GM18867 (cell line): ENCODE data around the gene DDOST.

Experiments
- ATAC-seq: cut with Tn5 transposase; IDR thresholded peaks from one replicate; pipeline ENCODE4 v1.9.1; 2021; ENCODE audit warnings: mild to moderate bottlenecking, moderate library complexity; ENCODE audit not compliant: unreplicated experiment

DDOST gene

DNA sequence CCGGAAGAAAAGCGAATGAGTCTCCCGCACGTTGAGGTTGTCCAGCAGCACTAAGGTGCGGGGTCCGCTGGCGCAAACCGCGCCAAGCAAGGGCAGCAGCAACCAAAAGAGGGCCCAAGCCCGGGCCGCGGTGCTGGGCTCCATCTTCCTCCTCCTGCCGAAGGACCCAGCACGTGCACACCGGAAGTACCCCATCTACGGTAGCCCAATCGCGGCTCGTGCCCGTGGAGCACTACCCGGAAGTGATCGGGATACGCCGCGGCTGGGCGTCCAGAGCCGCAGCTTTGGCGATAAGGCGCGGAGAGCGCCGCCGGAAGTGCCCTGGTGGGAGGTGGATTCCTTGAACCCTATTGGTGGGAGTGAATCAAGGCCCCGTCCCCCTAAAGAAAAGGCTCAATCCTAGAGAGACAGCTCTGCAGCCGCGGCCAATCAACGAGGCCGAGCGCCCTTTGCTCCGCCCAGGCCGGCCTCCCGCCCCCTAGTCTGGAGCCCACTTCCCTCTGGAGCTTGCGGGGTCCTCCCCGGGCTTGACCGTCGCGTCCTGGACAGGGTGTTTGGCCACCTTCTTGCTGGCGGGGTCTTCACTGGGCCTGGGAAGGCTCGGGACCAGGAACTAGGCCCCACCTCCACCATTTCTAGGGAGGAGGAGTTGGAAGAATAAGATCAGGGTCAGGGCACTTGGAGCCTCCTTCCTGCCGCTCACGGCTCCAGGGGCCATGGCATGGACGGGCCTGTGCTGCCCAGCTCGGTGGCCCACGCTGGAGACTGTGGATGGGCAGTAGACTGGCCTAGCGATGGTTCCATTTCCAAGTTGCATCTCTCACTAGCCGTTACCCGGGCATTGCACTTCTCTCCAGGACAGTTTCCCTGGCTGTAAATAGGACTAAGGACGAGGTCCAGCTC, at the start of gene DDOST:
TSS of gene DDOST (minus strand) at position 163 of the 903 bp plus-strand sequence. CDS start at position 144, 19 bp downstream.
- peak; percentile 94 for ATAC-seq

GRCh38 chr1:20710469-20711284, 49.5 kb upstream of the DDOST start:
- ATAC-seq: no peak

DNA sequence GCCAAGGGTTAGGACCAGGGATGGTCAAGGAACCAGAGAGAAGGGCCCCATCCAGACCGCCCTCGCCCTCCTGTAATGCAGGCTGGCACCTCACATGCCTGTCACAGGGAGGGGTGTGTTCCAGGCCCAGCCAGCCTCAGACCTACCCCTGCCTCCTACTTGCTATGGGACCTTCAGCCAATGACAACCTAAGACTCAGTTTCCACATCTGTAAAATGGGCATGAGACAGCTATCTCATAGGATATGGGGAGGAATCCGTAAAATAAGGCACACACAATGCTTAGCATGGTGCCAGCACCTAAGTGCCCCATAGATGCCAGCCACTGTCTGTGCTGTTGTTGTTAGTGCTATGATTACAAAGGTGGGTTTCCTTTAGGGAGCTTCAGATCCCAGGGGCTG, 48.7 kb upstream of the DDOST start:
- no peak for ATAC-seq

DNA sequence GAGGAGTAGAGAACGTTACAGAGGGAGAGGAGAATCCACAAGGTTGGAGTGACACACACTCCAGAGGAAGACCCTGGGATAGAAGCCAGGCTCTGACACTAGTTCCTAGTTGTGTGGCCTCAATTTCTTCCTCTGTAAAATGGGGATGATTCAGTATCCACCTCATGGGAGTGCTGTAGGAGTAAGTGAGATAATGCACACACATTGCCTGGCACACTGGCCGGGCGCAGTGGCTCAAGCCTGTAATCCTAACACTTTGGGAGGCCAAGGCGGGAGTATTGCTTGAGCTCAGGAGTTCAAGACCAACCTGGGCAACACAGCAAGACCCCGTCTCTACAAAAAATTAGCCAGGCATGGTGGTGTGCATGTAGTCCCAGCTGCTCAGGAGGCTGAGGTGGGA, 47.7 kb upstream of the DDOST start:
- ATAC-seq: no peak

DNA sequence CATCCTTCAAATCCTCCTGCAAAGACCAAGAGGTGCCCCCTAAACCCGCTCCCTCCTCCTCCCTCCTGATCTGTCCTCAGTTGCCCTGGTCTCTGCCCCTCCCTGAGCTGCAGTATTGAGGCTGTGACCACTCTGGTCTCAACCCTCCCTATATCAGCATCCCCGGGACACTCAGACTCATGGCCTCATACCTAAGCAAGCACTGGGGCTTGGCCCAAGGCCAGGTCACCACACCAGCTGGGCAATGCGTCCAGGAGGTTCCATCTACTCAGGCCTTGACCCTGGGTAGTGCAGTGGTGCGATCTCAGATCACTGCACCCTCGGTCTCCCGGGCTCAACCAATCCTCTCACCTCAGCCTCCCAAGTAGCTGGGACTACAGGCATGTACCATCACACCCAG, 46.9 kb upstream of the DDOST start:
- no peak for ATAC-seq

DNA sequence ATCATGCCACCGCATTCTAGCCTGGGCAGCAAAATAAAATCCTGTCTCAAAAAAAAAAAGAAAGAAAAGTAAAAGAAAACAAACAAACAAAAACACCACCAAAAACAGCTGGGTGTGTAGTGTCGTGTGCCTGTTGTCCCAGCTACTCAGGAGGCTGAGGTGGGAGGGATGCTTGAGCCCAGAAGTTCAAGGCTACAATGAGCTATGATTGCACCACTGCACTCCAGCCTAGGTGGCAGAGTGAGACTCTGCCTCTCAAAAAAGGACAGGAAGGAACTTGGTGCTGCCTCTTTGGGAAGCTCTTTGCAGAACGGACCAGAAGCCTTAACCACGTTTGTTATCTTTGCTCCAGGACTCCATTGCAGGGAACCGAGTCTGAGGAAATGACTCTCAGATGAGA, 45.7 kb upstream of the DDOST start:
- no peak for ATAC-seq

GRCh38 chr1:20705203-20705755, 44.1 kb upstream of the DDOST start:
- no peak for ATAC-seq

GRCh38 chr1:20704390-20705202, 43.4 kb upstream of the DDOST start:
- no peak for ATAC-seq

DNA sequence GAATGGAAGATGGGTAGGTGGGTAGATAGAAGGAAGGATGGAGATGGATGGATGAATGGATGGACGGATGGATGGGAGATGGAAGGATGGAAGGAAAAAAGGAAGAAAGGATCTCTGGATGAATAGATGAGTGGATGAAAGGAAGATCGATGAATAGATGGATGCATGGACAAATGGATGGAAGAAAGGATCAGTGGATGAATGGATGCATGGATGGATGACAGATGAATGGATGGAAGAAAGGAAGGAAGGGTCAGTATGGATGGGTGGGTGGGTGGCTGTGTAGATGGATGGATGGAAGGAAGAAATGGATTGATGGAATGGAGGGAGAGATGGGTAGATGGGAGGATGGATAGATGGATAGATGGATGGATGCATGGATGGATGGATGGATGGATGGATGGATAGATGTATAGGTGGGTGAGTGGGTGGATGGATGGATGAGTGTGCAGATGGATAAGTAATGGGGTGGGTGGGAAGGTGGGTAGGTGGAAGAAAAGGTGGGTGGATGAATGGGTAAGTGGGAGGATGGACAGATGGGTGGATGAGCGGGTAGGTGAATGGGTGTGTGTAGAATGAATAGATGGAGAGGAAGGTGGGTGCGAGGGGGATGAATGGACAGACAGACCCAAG, 42.1 kb upstream of the DDOST start:
- no peak for ATAC-seq

GRCh38 chr1:20702416-20702815, 41.2 kb upstream of the DDOST start:
- ATAC-seq: no peak

- no peak for ATAC-seq
Measured at GRCh38 chr1:20701847-20702246, 40.7 kb upstream of the DDOST start.

DNA sequence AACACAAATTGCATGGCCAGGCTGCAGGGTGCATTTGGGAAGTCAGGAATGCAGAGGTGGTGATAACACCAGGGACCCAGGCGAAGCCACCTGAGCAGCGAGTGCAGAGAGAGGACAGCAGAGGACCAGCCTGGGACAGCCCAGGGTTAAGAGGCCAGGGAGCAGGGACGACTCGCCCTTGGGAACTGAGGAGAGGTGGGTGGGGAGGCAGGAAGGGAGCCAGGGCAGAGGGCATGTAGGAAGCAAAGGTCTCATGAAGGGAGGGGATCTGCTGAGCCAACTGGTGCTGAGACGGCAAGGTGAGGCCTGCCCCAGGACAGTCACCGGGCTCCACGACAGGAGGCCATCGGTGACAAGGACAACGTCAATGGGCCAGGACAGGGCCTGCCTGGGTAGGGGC, 40.3 kb upstream of the DDOST start:
- ATAC-seq: no peak

GRCh38 chr1:20700636-20701215, 39.6 kb upstream of the DDOST start:
- no peak for ATAC-seq

GRCh38 chr1:20699558-20699957, 38.4 kb upstream of the DDOST start:
- ATAC-seq: no peak

- no peak for ATAC-seq
Measured at GRCh38 chr1:20698195-20698910, 37.2 kb upstream of the DDOST start.

GRCh38 chr1:20697563-20697962, 36.4 kb upstream of the DDOST start:
- no peak for ATAC-seq

DNA sequence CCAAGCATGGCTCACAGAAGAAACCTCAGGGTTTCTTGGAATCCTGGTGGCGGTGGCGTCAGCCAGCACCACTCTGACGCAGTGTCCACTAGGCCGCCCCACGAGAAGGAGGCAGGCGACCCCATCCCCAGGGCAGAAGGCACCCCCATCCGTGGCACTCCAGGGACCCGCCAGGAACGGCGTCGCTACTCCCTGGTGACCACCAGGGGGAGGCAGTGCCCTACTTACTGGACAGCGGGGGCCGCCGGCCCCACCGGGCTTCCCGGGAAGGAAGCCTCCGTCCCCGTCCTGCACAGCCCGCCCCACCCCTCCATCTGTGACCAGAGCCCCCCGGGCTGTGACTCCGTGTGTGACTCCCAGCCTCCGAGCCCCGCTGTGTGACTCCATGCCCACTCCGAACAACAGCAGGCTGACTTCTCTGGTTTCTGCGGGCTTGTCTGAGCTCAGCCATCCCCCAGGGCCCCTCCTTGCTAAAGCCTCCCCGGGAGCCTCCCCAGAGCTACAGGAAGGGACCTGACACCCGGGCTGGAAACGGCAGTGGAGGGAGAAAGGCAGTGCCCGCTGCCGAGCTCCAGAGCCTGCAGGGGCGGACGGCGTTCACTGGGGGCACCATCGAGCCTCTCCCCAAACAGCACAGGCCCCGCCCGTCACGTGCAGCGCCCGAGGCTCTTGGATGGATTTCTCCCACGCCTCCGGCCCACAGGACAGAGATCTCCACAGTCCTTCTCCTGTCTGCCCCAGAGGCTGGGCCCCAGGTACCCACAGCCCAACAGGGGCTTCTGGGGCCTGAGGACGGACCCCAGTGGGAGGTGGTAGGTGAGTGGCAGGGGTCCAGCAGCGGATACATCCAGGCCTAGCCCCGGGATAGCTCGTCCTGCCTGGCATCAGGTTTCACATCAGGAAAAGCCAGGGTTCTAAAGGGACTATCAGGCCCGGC, 35.5 kb upstream of the DDOST start:
- peak; percentile 71 for ATAC-seq

- no peak for ATAC-seq
Measured at GRCh38 chr1:20695515-20695914, 34.3 kb upstream of the DDOST start.
